ENCODE measurements around the gene CLIP4.

The CLIP4 gene

DNA sequence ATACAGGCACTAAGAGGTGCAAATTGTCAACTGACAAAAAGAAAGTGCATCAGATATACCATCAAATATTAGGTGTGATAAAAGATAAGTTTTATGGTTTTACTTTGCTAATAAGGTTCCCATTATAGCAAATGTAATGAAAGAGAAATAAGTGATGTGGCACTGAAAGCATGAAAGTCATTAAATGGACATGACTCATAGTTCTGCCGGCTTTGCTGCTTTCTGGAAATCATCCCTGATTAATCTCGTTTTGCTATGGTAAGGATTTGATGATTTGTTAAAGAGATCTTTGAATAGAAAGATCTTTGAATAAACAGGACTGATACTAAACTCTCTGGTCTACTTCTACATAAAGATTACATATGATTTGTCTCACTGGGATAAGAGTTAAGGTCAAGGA lies 72.7 kb downstream of the CLIP4 start:
- DNase-seq (ENCODE audit: low spot score): no peak
- TF ChIP-seq, protein P1, sequence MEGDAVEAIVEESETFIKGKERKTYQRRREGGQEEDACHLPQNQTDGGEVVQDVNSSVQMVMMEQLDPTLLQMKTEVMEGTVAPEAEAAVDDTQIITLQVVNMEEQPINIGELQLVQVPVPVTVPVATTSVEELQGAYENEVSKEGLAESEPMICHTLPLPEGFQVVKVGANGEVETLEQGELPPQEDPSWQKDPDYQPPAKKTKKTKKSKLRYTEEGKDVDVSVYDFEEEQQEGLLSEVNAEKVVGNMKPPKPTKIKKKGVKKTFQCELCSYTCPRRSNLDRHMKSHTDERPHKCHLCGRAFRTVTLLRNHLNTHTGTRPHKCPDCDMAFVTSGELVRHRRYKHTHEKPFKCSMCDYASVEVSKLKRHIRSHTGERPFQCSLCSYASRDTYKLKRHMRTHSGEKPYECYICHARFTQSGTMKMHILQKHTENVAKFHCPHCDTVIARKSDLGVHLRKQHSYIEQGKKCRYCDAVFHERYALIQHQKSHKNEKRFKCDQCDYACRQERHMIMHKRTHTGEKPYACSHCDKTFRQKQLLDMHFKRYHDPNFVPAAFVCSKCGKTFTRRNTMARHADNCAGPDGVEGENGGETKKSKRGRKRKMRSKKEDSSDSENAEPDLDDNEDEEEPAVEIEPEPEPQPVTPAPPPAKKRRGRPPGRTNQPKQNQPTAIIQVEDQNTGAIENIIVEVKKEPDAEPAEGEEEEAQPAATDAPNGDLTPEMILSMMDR (IDR thresholded peaks at IDR 0.05; ENCODE audit: extremely low read depth, missing control alignments): no peak

DNA sequence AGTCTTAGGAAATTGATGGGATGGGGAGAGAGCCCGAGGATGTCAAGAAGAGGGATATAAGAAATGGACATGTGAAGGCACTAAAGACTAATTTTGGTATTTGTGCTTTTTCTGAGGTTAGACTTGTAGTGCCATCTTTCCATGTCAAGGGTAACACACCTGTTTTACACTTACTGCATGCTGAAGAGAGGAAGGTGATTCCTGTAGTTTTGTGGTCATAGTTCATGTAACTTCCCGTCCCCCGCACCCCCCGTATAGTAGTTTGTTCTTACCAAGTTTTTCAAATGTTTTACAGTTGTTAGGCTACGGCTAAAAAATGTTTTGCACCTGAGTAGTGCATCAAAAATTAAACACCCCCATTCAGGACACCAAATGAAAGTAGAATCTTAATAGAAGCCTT lies 73.8 kb downstream of the CLIP4 start:
- no peak for DNase-seq (ENCODE audit: low spot score)
- TF ChIP-seq, protein P1 (IDR thresholded peaks at IDR 0.05; ENCODE audit: extremely low read depth, missing control alignments): no peak

DNA sequence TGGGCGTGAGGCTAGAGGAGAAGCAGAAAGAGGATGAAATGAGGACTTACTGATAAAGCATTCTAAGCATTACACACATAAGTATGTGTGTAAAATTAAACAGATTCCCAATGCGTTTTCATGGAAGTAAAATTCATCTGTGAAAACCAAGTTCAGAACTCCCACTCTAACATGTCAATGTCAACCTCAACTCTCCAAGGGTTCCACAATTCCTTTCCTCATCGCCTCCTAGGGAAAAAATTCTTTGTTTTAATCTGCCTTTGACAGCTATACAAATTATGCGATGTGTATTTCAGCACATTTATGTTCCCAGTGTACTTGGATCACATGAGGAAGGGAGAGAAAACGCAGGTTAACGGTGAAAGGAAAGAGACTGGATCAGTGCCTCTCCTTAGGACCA lies 76.6 kb downstream of the CLIP4 start:
- TF ChIP-seq, protein P1 (IDR thresholded peaks at IDR 0.05; ENCODE audit: extremely low read depth, missing control alignments): no peak
- no peak for DNase-seq (ENCODE audit: low spot score)

DNA sequence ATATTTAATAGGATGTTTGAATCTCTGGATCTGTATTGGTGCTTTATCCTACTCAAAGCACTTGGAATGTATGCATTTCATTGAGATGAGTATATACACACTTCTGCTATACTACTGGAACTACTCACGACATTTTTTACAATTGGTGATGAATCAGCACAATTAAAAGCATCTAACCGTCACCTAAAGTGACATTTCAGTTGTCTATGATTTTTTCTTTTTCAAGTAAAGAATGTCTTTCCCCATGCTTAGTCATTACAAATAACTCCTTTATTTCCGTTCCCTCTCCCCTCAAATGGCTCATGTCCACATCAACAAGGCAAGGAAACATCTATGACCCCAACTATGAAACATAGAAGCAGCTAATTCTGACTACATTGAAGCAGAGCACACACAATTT lies 77.3 kb downstream of the CLIP4 start:
- TF ChIP-seq, protein P1 (IDR thresholded peaks at IDR 0.05; ENCODE audit: extremely low read depth, missing control alignments): no peak
- no peak for DNase-seq (ENCODE audit: low spot score)

DNA sequence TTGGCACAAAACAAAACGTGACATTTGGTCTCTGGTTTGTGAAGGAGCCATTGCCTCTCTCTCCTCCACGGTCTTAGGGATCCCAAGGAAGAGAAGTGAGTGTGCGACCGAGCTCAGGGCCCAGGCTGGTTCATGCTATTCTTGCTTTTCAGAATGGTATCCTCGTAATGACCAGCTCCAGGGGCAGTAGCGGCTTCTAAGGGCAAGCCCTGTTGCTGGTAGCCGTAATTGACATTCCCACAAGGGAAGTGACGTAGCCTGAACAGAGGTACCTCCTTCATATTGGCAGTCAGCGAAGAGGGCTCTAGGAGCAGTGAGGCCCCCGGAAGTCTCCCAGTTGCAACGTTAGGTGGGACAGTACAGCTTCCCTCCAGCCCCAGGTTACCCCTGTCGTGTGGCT lies 77.9 kb downstream of the CLIP4 start:
- no peak for DNase-seq (ENCODE audit: low spot score)
- TF ChIP-seq, protein P1 (IDR thresholded peaks at IDR 0.05; ENCODE audit: extremely low read depth, missing control alignments): no peak

DNA sequence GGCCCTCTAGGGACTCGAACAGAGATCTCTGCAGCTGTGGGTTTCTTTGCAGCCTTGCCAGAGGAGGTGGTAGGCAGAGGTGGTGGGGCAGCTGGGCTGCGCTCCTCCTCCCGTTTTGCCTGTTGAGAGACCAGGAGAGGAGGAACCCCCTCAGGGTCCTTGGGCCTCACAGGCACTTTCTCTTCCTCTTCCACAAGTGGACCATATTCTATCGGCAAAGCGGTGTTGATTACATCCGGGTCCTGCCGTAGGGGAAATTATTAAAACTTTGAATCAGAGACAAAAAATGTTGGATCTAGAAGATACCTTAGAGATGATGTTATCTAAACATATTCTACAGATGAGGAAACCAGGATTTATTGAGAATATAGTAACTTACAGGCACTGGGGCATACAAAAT lies 78.5 kb downstream of the CLIP4 start:
- DNase-seq (ENCODE audit: low spot score): no peak
- TF ChIP-seq, protein P1 (IDR thresholded peaks at IDR 0.05; ENCODE audit: extremely low read depth, missing control alignments): no peak

DNA sequence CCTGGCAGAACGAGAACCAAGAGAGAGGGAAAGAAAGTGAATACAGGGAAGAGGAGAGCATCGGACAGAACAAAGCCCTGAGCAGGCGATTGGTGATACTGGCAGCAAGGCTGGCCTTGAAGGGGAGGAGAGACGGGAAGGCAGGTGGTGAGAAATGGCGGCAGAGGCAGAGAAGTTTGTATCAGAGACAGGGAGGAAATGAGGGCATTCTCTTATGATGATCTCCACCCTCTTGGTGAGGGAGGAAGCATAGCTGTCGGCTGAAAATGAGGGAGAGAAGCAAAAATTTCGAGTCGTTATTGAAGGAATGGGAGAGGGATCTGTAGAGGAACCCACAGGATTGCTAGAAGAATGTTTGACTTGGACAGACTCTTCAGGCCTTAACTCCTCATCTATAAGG lies 80.6 kb downstream of the CLIP4 start:
- DNase-seq (ENCODE audit: low spot score): no peak
- TF ChIP-seq, protein P1 (IDR thresholded peaks at IDR 0.05; ENCODE audit: extremely low read depth, missing control alignments): no peak
